PC-9 (cell line): ENCODE measurements around the gene ZNF764. TPM values are rescaled to one million over a fixed set of nuclear protein-coding genes. Genes with fewer than 3 reads are reported as not detected.

ENCODE experiments used
- BruUV-seq: library from RNA; stranded (reverse); fragments of 400-500 nt; replicated peaks from 2 replicates; lab custom pipeline; 2021; lab: Mats Ljungman, UMichigan
- CTCF ChIA-PET: fragments of 300-600 bp; sonication (Branson Sonifier 250); formaldehyde crosslinking; loops from one replicate; lab custom pipeline; 2022; ENCODE audit warnings: antibody characterized with exemption; lab: Charles Lee
- POLR2A ChIA-PET: fragments of 300-600 bp; sonication (Branson Sonifier 250); formaldehyde crosslinking; loops from one replicate; lab custom pipeline; 2022; ENCODE audit warnings: antibody characterized with exemption; ENCODE audit not compliant: unreplicated experiment; lab: Charles Lee
- DNase-seq, 2 experiments: peaks; one replicate each; pipeline versions ENCODE4 v3.0.0 to v3.0.0-alpha.2; 2015 to 2022; ENCODE audit warnings: mixed read lengths in 1 of 2
- H2AFZ ChIP-seq: fragments of 200-600 bp; sonication (generic); 2 replicates; pipeline ENCODE4 v1.8.1; 2017; ENCODE audit warnings: antibody characterized with exemption
- H3F3A ChIP-seq: fragments of 200-600 bp; sonication (generic); 2 replicates; pipeline ENCODE4 v1.8.1; 2017; ENCODE audit warnings: antibody characterized with exemption, mild to moderate bottlenecking, low read depth; ENCODE audit not compliant: insufficient read depth
- H3K27ac ChIP-seq: fragments of 200-600 bp; sonication (generic); 2 replicates; pipeline ENCODE4 v1.6.1; 2016; ENCODE audit warnings: mixed run types
- H3K27me3 ChIP-seq: fragments of 200-600 bp; sonication (generic); 2 replicates; pipeline ENCODE4 v1.6.1; 2016; ENCODE audit warnings: low read depth, mixed run types; ENCODE audit not compliant: insufficient read depth
- H3K36me3 ChIP-seq: fragments of 200-600 bp; sonication (generic); 2 replicates; pipeline ENCODE4 v1.6.1; 2016; ENCODE audit warnings: low read depth, mixed run types
- H3K4me1 ChIP-seq: fragments of 200-600 bp; sonication (generic); replicated peaks from 2 replicates; pipeline ENCODE4 v1.6.1; 2016; ENCODE audit warnings: mixed run types; ENCODE audit not compliant: insufficient read depth
- H3K4me2 ChIP-seq: fragments of 200-600 bp; sonication (generic); 2 replicates; pipeline ENCODE4 v1.6.1; 2017; ENCODE audit warnings: mixed run types
- H3K4me3 ChIP-seq: fragments of 200-600 bp; sonication (generic); 2 replicates; pipeline ENCODE4 v1.6.1; 2016; ENCODE audit warnings: mixed run types
- H3K79me2 ChIP-seq: fragments of 200-600 bp; sonication (generic); 2 replicates; pipeline ENCODE4 v1.6.1; 2017; ENCODE audit warnings: low read depth, mixed run types
- H3K9me2 ChIP-seq: fragments of 200-600 bp; sonication (generic); 2 replicates; pipeline ENCODE4 v1.8.1; 2017; ENCODE audit warnings: mild to moderate bottlenecking; ENCODE audit not compliant: insufficient read depth
- H3K9me3 ChIP-seq: fragments of 200-600 bp; sonication (generic); 2 replicates; pipeline ENCODE4 v1.8.1; 2016; ENCODE audit warnings: low read depth; ENCODE audit not compliant: insufficient read depth
- H4K20me1 ChIP-seq: fragments of 200-600 bp; sonication (generic); 2 replicates; pipeline ENCODE4 v1.8.1; 2017; ENCODE audit not compliant: insufficient read depth
- CTCF ChIP-seq: fragments of 200-600 bp; sonication (generic); conservative IDR thresholded peaks from 2 replicates; pipeline ENCODE4 v1.6.1; 2017; ENCODE audit warnings: mixed run types, antibody characterized with exemption, mild to moderate bottlenecking, moderate library complexity
- EZH2 ChIP-seq: fragments of 200-600 bp; sonication (generic); IDR thresholded peaks from 2 replicates; pipeline ENCODE4 v1.8.0; 2017; ENCODE audit warnings: antibody characterized with exemption, low read depth
- intact Hi-C: fragments of 100-400 bp; cut with micrococcal nuclease; formaldehyde crosslinking; loops from one replicate; pipeline ENCODE4 v1.10.0; 2022; ENCODE audit not compliant: unreplicated experiment
- total RNA-seq: library from RNA; stranded (reverse); gene quantifications from 2 replicates; pipeline ENCODE4 v1.2.3, GENCODE V29; 2021

Gene ZNF764
- total RNA-seq, 1 experiment from 2014 or later, result 12.3 TPM

GRCh38 chr16:30518552-30518951 is 39.6 kb downstream of the ZNF764 start:
- intact Hi-C loops, result no loop called here
- Histone ChIP-seq H3K9me2 (no peaks in the 10 kb centered on the region), H3K27ac (no peak overlapping the region), H3K36me3 (no peaks in the 10 kb centered on the region), H2AFZ (no peak overlapping the region), H4K20me1 (no peaks in the 10 kb centered on the region), H3K4me2 (no peak overlapping the region), H3K4me3 (no peak overlapping the region), H3K79me2 (no peaks in the 10 kb centered on the region), H3F3A (no peaks in the 10 kb centered on the region), H3K9me3 (no peaks in the 10 kb centered on the region), H3K4me1 (no peaks in the 10 kb centered on the region), H3K27me3 (0 out of 2 replicates have a peak, but pooled peaks cover 5% of the 10 kb centered on the region)
- POLR2A ChIA-PET, result interaction anchor here (0.6 kb wide), 1 partner anchor 89 kb away, joined by 3 read pairs; the partner anchor contains the start of gene DCTPP1
- no peak for DNase-seq
- TF ChIP-seq CTCF (no peak), EZH2 (no peak)
- CTCF ChIA-PET, result no interaction called here
- BruUV-seq, result no TSS peak

- CTCF ChIA-PET, result interaction anchor here (0.6 kb wide), 1 partner anchor 17 kb away, joined by 4 read pairs; no protein-coding TSS in a partner anchor
- Histone ChIP-seq H2AFZ (no peak overlapping the region), H3K4me1 (no peaks in the 10 kb centered on the region), H3K79me2 (no peaks in the 10 kb centered on the region), H3K27ac (no peak overlapping the region), H3F3A (no peaks in the 10 kb centered on the region), H4K20me1 (no peaks in the 10 kb centered on the region), H3K36me3 (no peaks in the 10 kb centered on the region), H3K27me3 (0 out of 2 replicates have a peak, but pooled peaks cover 5% of the 10 kb centered on the region), H3K4me2 (no peak overlapping the region), H3K9me2 (no peaks in the 10 kb centered on the region), H3K9me3 (no peaks in the 10 kb centered on the region), H3K4me3 (no peak overlapping the region)
- intact Hi-C loops, result no loop called here
- no TSS peak for BruUV-seq
- DNase-seq, result no peak
- TF ChIP-seq EZH2 (no peak), CTCF (no peak)
- POLR2A ChIA-PET, result no interaction called here
Observed at GRCh38 chr16:30515275-30515674, 42.9 kb downstream of the ZNF764 start.

- Histone ChIP-seq H4K20me1 (no peaks in the 10 kb centered on the region), H2AFZ (no peak overlapping the region), H3K4me1 (no peaks in the 10 kb centered on the region), H3F3A (no peaks in the 10 kb centered on the region), H3K27me3 (no peaks in the 10 kb centered on the region), H3K79me2 (no peaks in the 10 kb centered on the region), H3K9me2 (no peaks in the 10 kb centered on the region), H3K9me3 (no peaks in the 10 kb centered on the region), H3K4me3 (no peak overlapping the region), H3K4me2 (no peak overlapping the region), H3K27ac (no peak overlapping the region), H3K36me3 (no peaks in the 10 kb centered on the region)
- no peak for TF ChIP-seq CTCF
- no peak for TF ChIP-seq EZH2
- intact Hi-C loops, result no loop called here
- ChIA-PET POLR2A (no interaction called here), CTCF (no interaction called here)
- no TSS peak for BruUV-seq
- no peak for DNase-seq
Observed at GRCh38 chr16:30511509-30511908, 46.7 kb downstream of the ZNF764 start.
